Stimulated activated CD4-positive, alpha-beta T cell treated with anti-CD3 and anti-CD28 coated beads, Interleukin-4, amount 100 ng/mL, for 4 hours (primary cell): ENCODE data around the gene HOXA1.

Source experiments
- DNase-seq, 2 experiments: peaks; one replicate each; pipeline ENCODE4 v3.0.0-alpha.2; 2020

The HOXA1 gene

DNA sequence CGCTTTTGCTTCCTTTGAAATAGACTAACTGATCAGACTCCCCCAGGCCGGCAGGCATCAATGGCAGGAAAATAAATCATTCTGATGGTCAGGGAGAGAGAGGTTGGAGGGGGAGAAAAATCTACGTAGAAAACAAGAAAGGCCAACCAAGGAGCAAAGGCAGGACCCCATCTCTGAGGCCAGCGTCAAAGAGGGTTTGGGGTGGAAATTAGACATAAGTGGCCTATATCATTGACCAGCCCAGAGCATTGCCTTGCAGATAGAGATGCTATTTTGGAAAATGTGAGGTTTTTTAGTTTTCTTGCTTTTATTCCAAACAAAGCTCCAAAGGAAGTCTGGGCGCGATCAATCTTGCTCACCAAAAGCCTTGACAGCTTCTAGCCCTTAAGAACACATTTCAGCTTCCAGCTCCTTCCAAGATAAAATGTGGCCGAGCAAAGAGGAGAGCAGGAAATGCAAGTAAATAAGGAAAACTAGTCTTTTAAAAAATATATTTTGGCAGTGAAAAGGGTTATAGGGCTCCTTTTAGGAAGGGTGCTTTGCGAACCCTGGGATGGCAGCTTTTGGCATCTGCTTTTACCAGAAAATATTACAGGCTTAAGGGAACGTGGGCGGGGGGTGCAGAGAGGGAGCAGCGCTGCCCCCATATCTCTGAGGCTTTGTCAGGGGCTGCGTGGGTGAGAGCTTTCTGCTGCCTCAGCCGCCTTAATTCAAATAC, 8.7 kb upstream of the HOXA1 start:
- no peak for DNase-seq

DNA sequence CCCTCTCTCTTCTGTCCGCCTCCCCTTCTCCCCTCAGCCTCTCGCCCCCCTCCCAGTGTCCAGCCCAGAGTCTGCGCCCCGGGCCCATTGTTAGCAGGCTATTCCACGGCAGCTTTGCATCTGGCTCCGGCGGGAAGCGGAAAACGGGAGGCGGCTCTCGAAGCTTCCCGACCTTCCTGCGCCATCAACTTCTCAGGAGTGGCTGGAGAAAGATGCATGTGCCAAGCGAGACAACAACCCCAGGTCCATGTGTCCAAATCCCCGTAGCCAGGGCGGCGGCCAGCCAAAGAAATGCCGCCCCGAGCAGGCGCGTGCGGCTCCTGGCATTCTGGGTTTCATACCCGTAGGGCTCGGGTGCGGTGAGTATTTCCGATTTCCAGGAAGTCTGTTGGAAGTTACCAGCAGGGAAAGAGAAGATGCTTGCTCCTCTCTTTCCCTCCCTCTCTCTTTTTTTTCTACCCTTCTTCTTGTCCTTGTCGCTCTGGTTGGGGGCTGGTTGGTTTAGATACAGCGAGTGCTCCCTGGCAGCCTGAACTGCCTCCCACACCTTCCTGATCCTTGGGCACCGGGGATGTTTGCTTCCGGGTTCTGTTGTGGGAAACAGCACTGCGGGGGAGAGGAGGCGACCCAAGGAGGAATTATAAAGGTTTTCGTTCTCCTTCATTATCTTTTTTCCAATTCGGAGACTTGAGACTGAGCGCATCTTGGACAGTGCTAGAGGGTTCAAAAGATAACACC, 7.9 kb upstream of the HOXA1 start:
- DNase-seq, result no peak

DNA sequence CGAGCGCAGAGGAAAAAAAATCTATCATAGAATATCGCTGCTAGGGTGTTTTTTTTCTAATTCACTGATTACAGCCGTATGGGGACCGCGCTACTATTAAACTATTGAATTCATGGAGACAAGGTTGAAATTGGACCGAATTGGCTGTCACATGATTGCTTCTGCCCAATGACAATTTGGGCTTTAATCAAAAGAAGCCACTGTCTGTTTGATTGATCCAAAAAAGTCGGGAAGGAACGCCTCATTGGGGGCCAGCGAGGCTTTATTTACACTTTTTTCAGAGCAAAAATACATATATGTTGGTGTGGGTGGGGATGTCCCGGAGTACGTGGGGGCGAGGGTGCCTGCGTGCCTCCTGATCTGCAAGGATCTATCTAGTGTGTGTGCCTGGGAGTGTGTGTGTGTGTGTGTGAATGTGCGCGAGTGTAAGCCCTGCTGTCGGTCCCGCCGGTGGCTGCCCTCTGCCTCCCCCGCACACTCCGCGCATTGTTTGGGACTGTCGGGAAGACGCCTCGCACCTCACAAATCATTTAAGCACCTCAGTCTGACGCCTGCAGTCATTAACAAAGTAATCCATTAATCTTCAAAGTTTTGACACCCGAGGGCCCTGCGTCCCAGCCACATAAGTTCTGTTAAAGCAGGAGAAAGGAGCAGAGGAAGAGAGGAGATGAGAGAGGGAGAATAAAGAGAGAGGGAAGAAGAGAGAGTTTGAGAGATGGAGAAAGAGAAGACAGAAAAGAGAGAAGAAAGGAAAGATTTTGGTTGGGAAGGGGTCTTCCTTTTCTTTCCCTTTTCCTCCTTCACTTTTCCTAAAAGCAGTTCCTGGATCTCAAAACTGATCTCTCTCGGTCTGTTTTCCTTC, 7.0 kb upstream of the HOXA1 start, which contains the start of gene HOXA2:
Gene HOXA2 (minus strand): TSS at position 103 of the 862 bp plus-strand sequence. CDS start 183 bp downstream, outside the sequence.
- no peak for DNase-seq

DNA sequence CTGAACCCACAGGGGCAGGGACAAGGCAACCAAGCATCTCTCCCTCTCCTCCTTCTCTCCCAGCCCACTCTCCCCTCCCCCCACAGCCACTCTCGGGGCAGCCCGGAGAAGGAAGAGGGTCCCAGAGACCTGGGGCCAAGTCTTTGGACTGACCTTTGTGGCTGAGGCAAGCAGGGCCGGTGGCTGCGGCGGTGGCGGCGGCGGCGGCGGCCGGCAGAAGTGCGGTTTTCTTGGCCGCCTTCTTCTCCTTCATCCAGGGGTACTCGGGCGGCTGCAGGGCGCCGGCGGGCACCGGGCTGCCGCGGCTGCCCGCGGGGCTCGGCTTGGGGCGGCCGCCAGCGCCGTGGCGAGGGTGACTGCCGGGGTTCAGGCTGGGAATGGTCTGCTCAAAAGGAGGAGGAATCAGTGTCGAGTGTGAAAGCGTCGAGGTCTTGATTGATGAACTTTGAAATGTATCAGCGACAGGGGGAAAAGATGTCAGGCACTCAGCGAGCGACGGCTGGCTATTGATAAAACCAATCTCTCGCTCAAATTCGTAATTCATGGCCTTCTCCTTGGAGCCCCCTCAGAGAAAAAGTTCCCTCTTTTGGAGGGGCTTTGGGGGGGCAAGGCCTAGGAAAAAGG, 6.3 kb upstream of the HOXA1 start:
- no peak for DNase-seq

DNA sequence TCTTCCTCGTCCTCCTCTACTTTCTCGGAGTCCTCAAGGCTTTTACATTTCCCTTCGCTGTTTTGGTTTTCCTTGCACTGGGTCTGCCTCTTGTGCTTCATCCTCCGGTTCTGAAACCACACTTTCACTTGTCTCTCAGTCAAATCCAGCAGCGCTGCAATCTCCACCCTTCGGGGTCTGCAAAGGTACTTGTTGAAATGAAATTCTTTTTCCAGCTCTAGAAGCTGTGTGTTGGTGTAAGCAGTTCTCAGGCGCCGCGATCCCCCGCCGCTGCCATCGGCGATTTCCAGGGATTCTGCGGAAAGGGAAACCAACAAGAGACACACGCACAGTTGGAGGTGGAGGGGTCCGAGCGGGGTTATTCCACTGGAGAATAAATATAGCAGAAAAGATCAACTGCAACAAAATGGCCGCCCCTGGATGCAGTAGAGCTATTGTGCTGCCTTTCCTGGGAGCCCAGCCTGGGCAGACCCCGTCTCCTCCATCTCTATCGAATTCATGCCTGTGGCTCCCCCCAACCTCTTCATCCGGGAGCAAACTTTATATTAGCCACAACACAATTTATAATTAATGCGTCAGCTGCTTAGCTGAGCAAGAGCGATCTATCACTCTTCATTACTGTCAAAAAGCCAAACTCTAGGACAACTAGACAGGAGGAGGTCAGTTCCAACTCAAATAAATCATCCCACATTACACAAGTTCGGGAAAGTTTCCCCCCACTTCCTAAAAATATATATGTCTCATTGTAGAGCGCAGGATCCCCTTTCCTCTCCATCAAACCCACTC, 5.6 kb upstream of the HOXA1 start:
- no peak for DNase-seq

DNA sequence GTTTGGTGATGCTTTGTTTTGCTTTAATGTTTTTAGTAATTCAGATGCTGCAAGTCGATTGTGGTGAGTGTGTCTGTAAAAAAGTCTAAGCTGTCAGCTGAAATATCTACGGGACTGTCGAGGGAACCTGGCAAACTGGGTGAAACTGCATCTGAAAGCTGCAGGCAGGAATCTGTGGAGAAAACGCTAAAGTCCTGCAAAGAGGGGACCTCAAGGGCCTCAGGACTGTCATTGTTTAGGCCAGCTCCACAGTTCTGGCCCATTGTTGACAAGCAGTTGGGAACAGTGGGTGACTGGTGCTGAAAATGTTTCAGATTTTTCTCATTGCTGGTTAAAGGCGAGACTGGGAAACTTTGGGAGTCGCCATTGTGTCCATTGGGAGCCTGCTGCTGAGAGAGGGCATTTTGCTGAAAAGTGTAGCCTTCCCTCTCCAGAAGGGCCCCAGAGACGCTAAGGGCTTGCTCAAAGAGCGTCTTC, 4.9 kb upstream of the HOXA1 start:
- DNase-seq, result no peak

DNA sequence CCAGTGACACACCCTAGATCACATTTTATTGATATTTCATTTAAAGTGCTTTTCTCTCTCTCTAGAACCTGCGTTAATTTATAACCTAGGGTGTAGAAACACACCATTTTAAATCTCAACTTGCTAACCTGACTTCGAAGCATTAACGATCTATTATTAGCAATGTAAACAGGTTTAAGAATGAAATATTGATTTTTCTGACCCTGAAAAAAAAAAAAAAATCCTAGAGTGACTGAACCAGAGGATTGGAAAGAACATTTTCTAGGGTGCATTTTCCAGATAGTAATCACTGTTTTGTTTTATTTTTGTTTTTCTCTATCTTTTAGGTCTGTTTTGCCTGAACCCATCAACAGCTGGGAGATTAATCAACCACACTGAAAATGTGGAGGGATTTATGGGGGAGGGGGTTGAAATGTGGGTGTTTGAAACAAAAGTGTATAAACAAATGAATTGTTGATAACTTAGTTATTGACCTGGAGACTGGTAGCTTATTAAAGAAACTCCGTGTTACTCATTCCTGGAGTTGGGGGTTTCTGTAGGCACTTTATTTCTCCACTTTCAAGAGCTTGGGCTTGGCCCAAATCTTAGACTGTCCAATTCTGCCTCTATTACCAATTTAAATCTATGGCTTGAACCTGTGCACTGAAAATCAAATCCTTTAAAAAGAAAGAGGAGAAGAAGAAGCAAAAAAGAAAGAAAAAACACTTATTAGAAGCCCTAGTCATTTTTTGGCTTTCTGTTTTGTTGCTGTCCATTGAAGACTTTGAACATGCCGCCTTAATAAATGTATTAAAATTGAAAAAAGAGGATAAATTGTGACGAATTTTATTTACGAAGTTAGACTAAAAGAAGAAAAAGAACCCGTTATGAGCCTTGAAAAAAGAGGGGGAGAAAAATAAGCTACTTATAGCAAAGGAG, 3.9 kb upstream of the HOXA1 start:
- DNase-seq, result no peak

DNA sequence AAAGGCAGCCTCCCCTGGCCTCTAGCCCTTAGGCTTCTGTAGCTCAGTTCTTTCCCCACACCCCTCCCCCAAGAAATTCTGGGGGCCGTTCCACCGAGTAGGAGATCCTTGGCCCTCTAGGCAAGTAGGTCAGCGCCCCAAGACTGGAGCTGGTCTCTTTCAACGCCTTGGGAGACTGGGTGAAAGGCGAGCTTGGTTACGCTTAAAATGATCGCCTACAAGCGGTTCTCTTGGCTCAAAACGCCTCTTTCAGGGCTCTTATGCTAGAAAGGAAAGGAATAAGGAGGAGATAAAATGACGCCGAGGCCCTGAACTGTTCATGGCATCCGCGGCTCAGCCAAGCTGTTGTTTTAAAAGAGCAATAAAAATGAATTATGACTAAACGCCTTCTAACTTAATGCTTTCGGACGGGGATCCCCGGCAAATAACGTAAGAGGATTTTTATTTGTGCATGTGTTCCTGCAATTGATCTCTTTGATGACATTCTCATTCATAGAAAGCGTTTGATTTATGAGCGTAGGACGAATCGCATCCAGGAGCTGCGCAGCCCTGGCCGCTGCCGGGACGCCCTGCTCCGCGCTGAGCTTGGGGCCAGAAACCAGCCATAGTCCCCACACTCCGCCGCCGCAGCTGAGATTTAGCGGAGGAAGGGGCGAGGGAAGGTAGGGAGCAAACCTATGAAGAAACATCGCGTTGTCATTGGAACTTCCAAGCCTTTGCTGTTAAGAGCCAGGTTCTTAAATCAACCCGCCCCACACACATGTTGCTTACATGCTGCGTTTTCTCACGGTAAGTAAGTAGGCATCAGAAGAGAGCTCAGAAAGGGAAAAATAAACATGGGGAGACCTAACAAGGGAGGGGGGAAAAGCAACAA, 3.0 kb upstream of the HOXA1 start:
- DNase-seq, result no peak

DNA sequence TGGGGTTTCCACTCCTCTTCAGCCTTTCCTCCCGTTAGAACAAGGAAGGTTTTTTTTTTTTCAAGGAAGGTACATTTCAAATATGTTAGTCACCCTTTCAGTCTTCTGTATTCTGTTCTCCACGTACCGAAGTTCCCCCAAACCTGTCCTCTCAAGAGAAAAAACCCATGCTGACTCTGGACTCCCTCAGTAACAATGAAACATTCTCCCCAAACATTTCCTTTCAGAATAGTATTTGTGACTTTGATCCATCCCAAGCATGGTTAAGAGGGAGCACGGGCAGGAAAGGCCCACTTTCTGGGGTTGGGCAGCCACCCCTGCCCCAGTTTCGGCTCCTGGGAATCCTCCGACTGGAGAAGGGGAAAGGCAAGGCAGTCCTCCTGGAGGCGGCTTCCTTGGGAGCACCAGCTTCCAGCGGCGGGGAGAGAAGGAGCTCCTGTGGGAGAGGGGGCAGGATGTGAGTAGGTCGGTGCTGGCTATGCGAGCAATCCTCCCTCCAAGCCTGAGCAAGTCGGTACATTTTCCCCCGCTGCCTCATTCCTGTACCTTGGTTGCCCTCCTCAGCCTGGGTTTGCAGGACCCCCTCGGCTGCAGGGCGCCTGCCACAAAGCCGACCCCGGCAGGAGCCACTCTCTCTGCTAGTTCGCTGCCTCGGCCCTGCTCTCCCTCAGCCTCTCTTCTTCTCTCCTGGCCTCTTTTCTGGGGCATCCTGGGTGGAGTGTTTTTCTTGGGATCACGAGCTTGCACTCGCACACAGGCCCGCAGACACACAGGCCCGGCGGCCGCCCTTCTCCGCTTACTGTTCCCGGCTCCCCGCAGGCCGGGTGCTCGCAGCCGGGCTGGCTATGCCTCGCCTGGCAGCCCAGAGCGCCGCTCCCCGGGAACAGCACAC, 2.1 kb upstream of the HOXA1 start:
- no peak for DNase-seq

DNA sequence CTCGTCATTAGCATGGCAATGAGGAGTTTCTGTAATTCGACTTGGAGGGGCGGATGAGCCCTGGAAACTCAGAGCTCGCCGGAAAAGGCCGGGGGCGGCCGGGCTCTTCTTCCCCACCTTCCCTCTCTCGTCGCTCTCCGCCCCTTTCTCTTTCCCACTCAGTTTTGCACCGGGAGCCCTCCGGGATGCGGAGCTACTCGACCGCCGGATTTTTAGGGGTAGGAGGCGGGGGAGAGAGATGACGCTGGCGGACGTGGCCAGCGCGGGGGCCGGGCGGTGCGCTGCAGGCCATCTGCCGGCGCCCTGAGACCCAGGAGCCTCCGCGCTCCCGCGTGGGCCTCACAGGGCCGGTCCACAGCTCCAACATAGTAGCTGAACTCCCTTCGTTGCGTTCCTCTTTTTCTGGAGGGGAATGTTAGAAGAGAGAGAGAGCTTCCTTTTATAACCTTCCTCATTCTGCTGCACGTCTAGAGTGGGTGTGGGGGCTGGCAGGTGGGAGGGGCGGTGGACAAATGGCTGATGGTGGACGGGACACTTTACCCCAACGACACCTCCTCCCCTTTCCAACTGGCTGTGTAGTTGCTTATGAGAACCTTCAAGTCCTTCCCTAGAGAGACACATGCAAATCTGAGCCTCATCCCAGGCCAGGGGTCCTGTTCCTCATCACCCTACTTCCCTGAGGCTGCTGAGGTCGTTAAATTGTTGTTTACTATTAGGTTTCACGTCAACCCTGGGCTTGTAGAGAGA, 1.1 kb upstream of the HOXA1 start:
- no peak for DNase-seq

DNA sequence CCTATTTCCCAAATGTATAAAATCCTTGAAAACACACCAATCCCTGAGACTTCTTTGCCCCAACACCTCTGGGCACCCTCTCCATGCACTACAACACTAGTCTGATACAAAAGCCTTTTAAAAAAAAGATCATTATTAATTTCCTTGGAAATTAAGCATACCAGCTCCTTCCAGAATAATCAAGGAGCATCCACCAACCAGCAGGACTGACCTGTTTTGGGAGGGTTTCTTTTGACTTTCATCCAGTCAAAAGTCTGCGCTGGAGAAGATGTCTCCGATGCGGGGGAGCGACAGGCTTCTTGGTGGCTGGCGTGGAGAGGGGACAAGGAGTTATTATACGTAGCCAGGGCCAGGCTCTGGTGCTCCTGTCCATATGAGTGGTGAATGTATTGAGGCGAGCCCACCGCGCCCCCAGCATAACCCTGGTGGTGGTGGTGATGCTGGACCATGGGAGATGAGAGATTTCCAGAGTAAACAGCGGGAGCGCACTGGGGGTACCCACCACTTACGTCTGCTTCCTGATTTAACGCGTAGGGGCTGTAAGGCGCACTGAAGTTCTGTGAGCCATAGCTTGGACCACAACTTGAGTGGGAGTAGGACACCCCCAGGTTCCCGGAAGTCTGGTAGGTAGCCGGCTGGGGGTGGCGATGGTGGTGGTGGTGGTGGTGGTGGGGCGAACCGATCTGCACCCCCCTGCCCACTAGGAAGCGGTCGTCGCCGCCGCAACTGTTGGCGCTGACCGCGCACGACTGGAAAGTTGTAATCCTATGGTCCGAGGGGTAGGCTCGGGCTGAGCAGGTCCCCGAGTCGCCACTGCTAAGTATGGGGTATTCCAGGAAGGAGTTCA, 527 bp downstream of the HOXA1 start:
- DNase-seq, result peak in 1 of 2 experiments; percentile 19

DNA sequence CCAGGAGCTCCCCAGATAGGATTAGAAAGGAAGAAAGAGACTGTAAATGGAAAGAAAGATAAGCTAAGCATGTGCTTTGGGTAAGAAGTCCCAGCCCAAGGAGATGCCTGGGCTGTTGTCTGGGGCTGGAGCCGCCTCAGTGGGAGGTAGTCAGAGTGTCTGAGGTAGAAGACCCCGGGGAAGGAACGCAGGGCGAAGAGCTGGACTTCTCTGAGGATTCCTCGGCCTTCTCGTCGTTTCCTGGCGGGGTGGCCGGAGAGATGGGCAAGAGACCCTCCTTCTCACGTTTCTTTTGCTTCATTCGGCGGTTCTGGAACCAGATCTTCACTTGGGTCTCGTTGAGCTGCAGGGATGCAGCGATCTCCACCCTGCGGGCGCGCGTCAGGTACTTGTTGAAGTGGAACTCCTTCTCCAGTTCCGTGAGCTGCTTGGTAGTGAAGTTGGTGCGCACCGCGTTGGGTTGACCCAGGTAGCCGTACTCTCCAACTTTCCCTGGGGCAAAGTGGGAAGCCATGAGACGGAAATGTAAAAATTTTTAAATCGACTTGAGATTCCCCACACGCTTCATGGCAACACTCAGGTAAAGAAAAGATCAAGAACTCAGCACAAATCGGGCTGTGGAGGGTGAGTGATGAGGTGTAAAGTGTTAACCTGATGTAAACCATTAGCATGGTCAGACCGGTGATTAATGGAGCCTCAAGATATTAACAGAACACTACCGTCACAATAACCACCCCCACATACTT, 1.3 kb downstream of the HOXA1 start:
- DNase-seq, result no peak

DNA sequence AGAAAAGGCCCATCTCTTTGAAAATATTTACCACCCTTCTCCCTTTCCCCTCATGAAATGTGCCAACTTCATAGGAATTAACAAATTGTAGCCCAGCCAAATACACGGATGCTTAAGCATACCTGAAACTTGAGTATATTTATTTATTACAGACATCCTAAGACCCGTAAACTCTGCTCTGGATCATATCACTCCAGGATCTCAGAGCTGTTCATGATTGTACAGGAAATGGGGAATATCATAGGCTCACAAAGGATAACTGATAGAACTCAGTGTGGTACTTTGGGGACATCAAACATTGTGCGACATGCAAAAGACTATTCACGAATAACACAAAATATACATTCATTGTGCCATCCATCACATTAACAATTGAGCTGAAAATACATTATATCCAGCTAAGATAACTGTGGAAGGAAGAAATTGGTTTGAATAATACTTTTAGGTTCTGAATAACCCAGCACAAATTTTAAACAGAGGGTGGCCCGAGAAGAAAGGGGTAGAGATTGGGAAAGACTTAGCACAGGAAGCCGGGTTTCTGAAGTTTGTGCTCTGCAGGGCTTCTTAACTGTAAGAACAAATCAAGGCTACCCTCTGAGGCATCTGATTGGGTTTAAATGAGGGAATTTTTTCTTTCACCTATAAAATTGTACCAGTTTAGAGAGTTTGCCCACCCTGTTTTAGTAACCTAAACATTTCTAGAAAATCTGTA, 2.5 kb downstream of the HOXA1 start:
- no peak for DNase-seq

DNA sequence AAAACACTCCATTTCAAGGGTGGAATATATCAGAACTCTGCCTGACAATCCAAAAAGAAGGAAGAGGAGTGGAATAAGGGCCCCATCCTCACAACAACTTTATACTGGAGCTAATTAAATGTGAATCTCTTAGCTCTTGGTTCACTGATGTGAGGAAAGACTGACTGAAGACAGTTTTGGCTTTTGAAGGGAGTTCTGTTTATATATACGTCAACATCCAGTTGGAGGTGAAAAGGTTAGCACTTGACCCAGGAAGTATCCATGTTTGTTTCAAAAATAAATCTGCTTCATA, 3.0 kb downstream of the HOXA1 start:
- no peak for DNase-seq

DNA sequence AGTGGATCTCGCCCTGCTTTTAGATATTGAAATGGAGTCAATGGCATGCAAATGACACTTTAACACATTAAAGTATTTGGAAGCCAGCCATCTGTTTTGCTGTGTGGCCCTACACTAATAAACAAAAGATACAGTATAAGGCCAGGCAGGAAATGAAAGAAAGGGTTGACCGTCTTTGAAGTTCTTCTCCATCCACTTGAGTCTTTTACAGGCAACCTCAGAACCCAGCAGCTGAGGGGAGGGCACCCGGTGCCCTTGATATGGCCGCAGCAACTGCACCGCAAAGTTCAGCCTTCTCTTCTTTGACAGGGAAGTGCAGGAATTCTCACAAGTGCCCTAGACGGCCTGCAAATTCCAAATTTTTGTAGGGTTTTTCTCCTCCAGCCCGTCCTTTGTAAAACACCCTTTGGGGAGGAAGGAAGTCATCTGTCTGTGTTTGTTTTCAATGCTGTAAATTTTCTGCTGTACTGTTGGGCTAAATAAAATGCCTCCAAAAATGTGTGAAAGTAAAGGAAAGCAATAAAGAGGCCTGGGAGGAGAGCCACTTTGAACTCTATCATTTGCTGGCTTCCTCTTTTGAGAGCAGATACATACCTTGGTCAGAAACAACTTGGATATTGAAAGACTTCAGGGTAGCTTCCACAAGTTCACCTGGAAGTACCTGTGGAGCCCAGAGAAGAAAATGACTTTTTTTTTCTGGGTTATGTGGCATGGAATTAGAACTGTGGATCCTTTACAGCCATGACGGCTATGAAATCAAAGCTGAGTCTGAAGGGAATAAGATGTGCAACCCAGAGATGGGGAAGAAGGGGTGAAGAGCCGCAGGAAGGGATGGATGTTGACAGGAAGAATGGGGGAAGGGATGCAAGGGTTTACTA, 3.6 kb downstream of the HOXA1 start:
- DNase-seq, result no peak
